Stimulated activated CD8-positive, alpha-beta memory T cell treated with anti-CD3 and anti-CD28 coated beads, Interleukin-7, amount 100 ng/mL, for 1 hour (primary cell): Measurements from ENCODE around the gene CDH13.

Experiments
- DNase-seq, 2 donors: peaks; one replicate each; pipeline ENCODE4 v3.0.0-alpha.2; 2020; ENCODE audit warnings: low read depth in 2 of 2

Gene CDH13

DNA sequence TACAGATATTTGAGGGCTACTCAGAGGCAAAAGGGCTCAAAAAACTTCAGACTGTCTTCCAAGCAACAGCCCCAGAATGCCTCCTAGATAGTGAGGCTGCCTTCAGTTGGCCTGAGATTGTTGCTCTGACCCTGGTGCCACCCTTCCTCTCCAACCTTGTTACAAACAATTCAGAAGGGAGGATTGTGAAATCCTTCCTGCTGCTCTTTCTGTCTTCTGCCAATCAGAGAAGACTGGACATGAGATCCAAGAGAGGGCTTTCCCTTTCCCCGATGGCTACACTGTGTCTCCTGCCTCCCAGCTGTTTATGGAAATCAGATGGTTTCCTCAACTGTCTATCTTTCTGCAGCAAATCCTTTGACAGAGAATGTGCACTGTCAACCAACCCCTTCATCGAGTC is 419.9 kb downstream of the CDH13 start:
- DNase-seq: no peak

DNA sequence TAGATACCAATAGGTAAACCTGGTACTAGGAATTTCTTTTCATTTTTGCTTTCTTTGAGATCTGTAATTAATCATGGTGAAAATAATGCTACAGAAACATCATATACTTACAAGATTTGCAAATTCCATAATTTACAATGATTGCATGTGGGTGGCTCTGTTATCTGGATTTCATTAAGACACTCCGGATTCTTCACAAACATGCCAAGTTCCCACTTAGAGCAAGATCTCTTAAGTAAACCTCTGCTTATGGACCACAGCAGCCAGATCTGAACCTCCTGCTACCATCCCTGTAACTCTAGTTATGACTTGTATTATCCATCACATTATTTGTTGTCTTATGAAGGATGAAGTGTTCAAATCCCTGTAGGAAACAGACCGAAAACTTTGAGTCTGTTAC is 424.7 kb downstream of the CDH13 start:
- no peak for DNase-seq

DNA sequence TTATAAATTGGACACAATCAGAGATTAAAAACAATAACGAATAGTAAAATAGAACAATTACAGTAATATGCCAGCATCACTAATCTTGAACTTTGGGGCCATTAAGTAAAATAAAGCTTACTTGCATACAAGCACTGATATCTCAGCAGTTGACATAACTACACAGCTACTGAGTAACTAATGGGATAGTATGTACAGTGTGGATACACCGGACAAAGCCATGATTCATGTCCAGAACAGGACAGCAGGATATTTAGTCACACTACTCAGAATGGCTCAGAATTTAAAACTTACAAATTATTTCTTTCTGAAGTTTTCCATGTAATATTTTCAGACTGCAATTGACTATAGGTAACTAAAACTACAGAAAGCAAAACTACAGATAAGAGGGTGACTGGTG is 427.5 kb downstream of the CDH13 start:
- DNase-seq: no peak

GRCh38 chr16:83058376-83058775 is 431.6 kb downstream of the CDH13 start:
- DNase-seq: no peak

- no peak for DNase-seq
Measured at GRCh38 chr16:83059237-83059636, 432.5 kb downstream of the CDH13 start.

DNA sequence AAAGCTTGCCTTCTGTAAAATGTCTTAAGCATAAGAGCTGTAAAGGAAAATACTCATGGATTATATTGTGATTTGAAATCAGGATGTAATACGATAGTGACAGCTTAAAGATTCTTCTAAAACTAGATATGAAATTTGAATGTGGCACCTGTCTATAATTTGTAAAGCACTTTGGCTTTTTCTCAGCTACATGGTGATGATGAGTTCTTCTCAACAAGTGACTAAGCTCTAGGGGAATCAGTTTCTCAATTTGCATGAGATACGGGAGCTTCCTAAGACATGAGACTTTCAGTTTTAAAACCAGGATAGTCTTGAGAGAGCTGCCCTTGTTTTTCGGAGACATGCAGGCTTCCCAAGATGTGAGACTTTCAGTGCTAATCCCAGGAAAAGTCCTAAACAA is 439.2 kb downstream of the CDH13 start:
- no peak for DNase-seq

GRCh38 chr16:83066881-83067280 is 440.1 kb downstream of the CDH13 start:
- DNase-seq: no peak

- no peak for DNase-seq
Measured at GRCh38 chr16:83068686-83069085, 441.9 kb downstream of the CDH13 start.

- no peak for DNase-seq
Measured at GRCh38 chr16:83070416-83071209, 443.8 kb downstream of the CDH13 start.

GRCh38 chr16:83075956-83076355 is 449.2 kb downstream of the CDH13 start:
- DNase-seq: no peak

DNA sequence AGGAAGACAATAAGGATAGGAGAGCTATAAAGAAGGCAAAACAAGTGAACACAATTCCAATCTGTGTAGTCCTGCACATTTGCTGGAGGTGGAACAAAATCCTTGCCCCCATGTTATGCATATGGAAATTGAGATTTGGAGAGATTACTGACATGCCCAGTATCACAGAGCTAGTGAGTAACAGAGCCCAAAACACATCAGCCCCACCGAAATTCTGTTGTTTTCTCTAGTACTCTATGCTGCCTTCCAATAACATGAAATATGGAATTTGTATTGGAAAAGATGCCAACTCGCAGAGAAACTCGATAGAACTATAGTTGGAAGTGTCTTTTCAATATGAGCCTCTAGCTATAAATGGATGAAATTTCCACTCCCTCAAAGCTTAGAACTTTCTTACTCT is 456.6 kb downstream of the CDH13 start:
- no peak for DNase-seq

GRCh38 chr16:83085660-83086059 is 458.9 kb downstream of the CDH13 start:
- no peak for DNase-seq

DNA sequence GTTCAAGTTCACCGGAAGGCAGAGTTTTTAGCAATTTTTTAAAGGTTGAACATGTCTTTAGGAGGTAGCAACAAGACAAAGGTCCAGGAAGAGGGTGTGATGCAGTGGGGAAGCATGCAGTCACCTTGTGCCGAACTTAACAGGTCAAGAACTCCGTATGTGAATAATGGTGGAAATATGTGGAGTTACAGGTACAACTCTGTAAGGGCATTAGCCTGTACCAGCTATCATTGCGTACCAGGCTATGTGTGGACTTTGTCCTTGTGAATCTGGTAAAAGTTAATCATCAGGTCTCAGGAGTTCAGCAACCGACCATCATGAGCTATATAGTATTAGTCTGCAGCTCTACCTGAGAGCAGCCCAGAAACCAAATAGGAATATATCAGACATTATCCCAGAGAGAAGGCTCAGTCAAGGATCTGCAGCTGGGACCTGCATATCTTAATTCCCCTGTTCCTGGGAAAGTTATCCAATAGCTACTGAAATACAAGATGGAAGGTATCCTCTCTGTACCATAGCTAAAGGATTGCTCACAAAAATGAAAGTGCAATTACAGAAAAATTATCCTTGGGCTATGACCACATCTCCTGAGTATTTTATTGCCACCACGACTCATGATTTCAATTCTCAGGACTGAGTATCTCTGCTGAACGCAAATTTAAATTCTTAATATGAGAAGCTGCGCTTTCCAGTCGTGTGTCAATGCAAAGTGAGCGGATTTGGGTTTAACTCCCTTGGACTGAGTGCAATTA is 469.3 kb downstream of the CDH13 start:
- DNase-seq: no peak

- no peak for DNase-seq
Measured at GRCh38 chr16:83098536-83098935, 471.8 kb downstream of the CDH13 start.

DNA sequence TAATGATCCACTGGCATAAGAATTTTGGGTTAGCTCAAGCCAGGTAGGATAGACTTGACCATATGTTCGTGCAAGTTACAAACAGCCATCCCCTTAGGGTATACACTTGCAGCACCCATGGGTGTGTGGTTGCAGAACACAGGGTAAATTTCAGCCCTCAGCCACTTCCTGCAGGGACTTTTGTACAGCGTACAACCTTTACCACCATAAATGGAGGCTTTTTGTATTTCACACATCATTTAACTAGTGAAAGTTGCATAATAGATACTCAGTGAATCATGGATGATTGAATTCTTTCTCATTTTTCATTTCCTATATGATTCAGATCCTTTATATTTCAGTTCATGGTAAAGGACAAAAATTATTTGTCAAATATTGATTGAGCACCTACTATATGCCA is 473.9 kb downstream of the CDH13 start:
- DNase-seq: no peak

DNA sequence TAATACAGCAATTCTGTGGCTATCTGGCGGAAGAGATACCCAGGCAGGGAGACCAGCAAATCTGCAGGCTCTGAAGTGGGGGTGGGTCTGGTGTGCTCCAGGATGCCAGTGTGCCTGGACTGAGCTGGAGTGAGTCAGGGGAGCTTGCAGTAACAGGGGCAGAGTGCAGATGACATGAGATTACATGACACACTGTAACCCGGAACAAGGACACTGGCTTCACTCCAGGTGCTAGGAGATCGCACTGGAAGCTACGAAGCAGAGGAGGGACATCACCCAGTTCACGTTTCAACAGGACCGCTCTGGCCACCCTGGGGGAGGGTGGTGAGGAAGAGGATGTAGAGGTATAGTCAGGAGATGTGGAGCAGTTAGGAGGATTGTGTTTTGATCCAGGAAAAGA is 475.6 kb downstream of the CDH13 start:
- DNase-seq: no peak

- DNase-seq: no peak
Measured at GRCh38 chr16:83105279-83106077, 478.7 kb downstream of the CDH13 start.

GRCh38 chr16:83109490-83110125 is 482.8 kb downstream of the CDH13 start:
- no peak for DNase-seq

- DNase-seq: no peak
Measured at GRCh38 chr16:83110269-83110668, 483.5 kb downstream of the CDH13 start.

DNA sequence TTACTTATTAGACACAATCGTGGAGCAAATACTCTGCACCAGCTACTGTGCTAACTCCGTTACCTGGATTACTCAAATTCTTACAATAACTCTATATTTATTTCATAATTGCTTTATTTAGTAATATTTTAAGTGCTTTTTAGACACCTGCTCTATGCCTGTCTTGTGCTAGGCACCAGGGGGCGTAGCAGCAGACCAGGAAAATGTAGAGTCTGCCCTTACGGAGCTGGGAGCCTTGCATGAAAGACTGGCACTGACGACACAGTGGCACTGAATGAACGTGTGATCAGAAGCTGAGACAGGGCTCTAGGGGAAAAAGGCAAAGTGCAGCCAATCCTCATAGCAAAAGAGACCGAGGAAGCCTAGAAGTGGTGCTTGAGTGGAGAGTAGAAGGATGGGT is 486.5 kb downstream of the CDH13 start:
- no peak for DNase-seq

- DNase-seq: no peak
Measured at GRCh38 chr16:83113811-83114210, 487.0 kb downstream of the CDH13 start.
